Measurements from ENCODE around the gene TRIM62.
A peak's percentile ranks its signal among the peaks of the same experiment; 100 is the strongest.

The TRIM62 gene

GRCh38 chr1:33191731-33192275, 10.0 kb upstream of the TRIM62 start:
- Histone ChIP-seq H4K20me1 (ENCODE audit: low read depth, low read length) (no peaks in the 10 kb centered on the region), H3K9me2 (replicated peaks; ENCODE audit: insufficient read depth, low read length) (no peaks in the 10 kb centered on the region), H3K4me2 (ENCODE audit: low read depth, low read length, poor library complexity, severe bottlenecking) (no peak overlapping the region), H3K9ac (ENCODE audit: low read length) (no peak overlapping the region), H2AFZ (ENCODE audit: low read depth, low read length, severe bottlenecking) (no peak overlapping the region), H3K27ac (ENCODE audit: low read depth, low read length) (no peak overlapping the region), H3K27me3 (ENCODE audit: low read length) (no peaks in the 10 kb centered on the region), H3K9me3 (ENCODE audit: insufficient read depth, low read length) (no peaks in the 10 kb centered on the region), H3F3A (ENCODE audit: insufficient read depth) (no peaks in the 10 kb centered on the region), H3K4me3 (ENCODE audit: insufficient read depth, low read length, poor library complexity, severe bottlenecking) (no peak overlapping the region), H3K79me2 (ENCODE audit: insufficient read depth, low read length) (no peaks in the 10 kb centered on the region), H3K36me3 (ENCODE audit: low read length) (no peaks in the 10 kb centered on the region)
- TF ChIP-seq EZH2phosphoT487 (conservative IDR thresholded peaks at IDR 0.05; ENCODE audit: low read length) (no peak), CTCF (IDR thresholded peaks at IDR 0.05; ENCODE audit: insufficient read depth, low read length, poor library complexity, severe bottlenecking) (no peak)

GRCh38 chr1:33190701-33191100, 8.9 kb upstream of the TRIM62 start:
- no peak overlapping the region for H3K4me3 ChIP-seq (ENCODE audit: insufficient read depth, low read length, poor library complexity, severe bottlenecking)
- no peaks in the 10 kb centered on the region for H3K9me3 ChIP-seq (ENCODE audit: insufficient read depth, low read length)
- H2AFZ ChIP-seq (ENCODE audit: low read depth, low read length, severe bottlenecking), result peak overlapping the region; percentile 66
- H3K4me2 ChIP-seq (ENCODE audit: low read depth, low read length, poor library complexity, severe bottlenecking), result no peak overlapping the region
- H3K79me2 ChIP-seq (ENCODE audit: insufficient read depth, low read length), result no peaks in the 10 kb centered on the region
- TF ChIP-seq EZH2phosphoT487 (conservative IDR thresholded peaks at IDR 0.05; ENCODE audit: low read length), result no peak
- TF ChIP-seq CTCF (IDR thresholded peaks at IDR 0.05; ENCODE audit: insufficient read depth, low read length, poor library complexity, severe bottlenecking), result no peak
- no peaks in the 10 kb centered on the region for H4K20me1 ChIP-seq (ENCODE audit: low read depth, low read length)
- no peaks in the 10 kb centered on the region for H3K36me3 ChIP-seq (ENCODE audit: low read length)
- H3K27me3 ChIP-seq (ENCODE audit: low read length), result no peaks in the 10 kb centered on the region
- no peak overlapping the region for H3K27ac ChIP-seq (ENCODE audit: low read depth, low read length)
- H3K9ac ChIP-seq (ENCODE audit: low read length), result no peak overlapping the region
- no peaks in the 10 kb centered on the region for H3F3A ChIP-seq (ENCODE audit: insufficient read depth)
- no peaks in the 10 kb centered on the region for H3K9me2 ChIP-seq (replicated peaks; ENCODE audit: insufficient read depth, low read length)

- Histone ChIP-seq H3K9me3 (ENCODE audit: insufficient read depth, low read length) (no peaks in the 10 kb centered on the region), H3K9me2 (replicated peaks; ENCODE audit: insufficient read depth, low read length) (no peaks in the 10 kb centered on the region), H3K27me3 (ENCODE audit: low read length) (no peaks in the 10 kb centered on the region), H4K20me1 (ENCODE audit: low read depth, low read length) (no peaks in the 10 kb centered on the region), H3F3A (ENCODE audit: insufficient read depth) (no peaks in the 10 kb centered on the region), H3K79me2 (ENCODE audit: insufficient read depth, low read length) (no peaks in the 10 kb centered on the region), H3K4me2 (ENCODE audit: low read depth, low read length, poor library complexity, severe bottlenecking) (no peak overlapping the region), H3K9ac (ENCODE audit: low read length) (no peak overlapping the region), H3K36me3 (ENCODE audit: low read length) (no peaks in the 10 kb centered on the region), H3K4me3 (ENCODE audit: insufficient read depth, low read length, poor library complexity, severe bottlenecking) (no peak overlapping the region), H2AFZ (ENCODE audit: low read depth, low read length, severe bottlenecking) (no peak overlapping the region), H3K27ac (ENCODE audit: low read depth, low read length) (no peak overlapping the region)
- TF ChIP-seq EZH2phosphoT487 (conservative IDR thresholded peaks at IDR 0.05; ENCODE audit: low read length), result no peak
- no peak for TF ChIP-seq CTCF (IDR thresholded peaks at IDR 0.05; ENCODE audit: insufficient read depth, low read length, poor library complexity, severe bottlenecking)
Observed at GRCh38 chr1:33188572-33189275, 6.9 kb upstream of the TRIM62 start.
